ENCODE measurements around the gene RBM19.

GRCh38 chr12:113897406-113897805, 68.7 kb downstream of the RBM19 start:
- TF ChIP-seq CTCF (IDR thresholded peaks at IDR 0.05; ENCODE audit: low read length) (no peak), EZH2 (IDR thresholded peaks at IDR 0.05; ENCODE audit: borderline replicate concordance, low read length) (no peak)
